Neural progenitor cell (in vitro differentiated cells): ENCODE results near the gene IER5.

Source experiments
- EZH2 ChIP-seq: fragments of 200-600 bp; sonication (generic); IDR thresholded peaks from 2 replicates; pipeline ENCODE4 v1.6.1; 2017; ENCODE audit warnings: antibody characterized with exemption, mild to moderate bottlenecking, moderate library complexity
- TF ChIP-seq, protein P1 (sequence below): fragments of 200-600 bp; sonication (generic); IDR thresholded peaks from 2 replicates; pipeline ENCODE4 v1.5.1; 2017; ENCODE audit warnings: antibody characterized with exemption, mild to moderate bottlenecking

DNA sequence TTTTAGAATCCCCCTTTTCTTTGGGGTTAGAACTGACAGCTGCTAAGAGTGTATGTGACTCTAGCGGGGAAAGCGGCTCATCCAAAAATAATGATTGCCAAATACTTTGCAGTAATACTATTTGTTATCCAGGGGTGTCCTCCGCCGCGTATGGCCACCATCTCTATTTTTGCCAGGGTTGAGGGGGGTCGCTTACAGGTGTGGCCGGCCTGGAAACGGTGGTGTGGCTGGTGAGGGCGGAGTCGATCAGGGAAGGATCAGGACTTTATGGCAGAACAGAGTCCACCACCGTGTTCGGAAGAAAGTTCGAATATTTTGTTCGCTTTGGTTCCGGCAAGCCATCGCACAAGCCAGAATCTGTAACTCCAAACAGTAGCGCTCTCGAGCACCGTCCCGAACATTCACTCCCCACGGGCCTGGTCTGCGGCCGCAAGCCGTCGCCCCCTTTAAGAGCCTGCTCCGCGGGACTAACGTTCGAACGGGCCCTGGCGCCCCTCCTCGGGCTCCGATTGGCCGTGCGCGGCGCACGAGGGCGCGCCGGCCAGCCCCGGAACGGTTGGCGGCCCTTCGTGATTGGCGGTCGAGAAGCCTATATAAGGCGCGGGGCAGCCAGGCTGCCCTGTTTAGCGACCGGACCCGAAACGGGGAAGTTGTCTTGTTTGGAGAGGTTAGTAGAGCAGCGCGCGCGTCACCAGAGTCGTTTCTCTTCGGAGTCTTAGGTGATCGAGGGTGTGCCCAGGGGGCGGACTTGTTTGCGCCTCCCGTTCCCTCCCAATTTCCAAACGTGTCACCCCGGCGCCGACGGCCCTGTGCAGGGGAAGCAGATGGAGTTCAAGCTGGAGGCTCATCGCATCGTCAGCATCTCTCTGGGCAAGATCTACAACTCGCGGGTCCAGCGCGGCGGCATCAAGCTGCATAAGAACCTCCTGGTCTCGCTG lies at the start of gene IER5:
- TF ChIP-seq, protein P1, sequence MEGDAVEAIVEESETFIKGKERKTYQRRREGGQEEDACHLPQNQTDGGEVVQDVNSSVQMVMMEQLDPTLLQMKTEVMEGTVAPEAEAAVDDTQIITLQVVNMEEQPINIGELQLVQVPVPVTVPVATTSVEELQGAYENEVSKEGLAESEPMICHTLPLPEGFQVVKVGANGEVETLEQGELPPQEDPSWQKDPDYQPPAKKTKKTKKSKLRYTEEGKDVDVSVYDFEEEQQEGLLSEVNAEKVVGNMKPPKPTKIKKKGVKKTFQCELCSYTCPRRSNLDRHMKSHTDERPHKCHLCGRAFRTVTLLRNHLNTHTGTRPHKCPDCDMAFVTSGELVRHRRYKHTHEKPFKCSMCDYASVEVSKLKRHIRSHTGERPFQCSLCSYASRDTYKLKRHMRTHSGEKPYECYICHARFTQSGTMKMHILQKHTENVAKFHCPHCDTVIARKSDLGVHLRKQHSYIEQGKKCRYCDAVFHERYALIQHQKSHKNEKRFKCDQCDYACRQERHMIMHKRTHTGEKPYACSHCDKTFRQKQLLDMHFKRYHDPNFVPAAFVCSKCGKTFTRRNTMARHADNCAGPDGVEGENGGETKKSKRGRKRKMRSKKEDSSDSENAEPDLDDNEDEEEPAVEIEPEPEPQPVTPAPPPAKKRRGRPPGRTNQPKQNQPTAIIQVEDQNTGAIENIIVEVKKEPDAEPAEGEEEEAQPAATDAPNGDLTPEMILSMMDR = no peak
- no peak for TF ChIP-seq EZH2
